GM18870 (cell line): ENCODE measurements around the gene LMF1.
"Not testable (repeated sequence)": the region's sequence is repeated elsewhere in the genome, so short reads cannot be mapped to it uniquely, and the experiment has no call there.

Source experiments
- ATAC-seq: cut with Tn5 transposase; IDR thresholded peaks from one replicate; pipeline ENCODE4 v1.9.1; 2021; ENCODE audit warnings: moderate library complexity; ENCODE audit not compliant: unreplicated experiment

The LMF1 gene

DNA sequence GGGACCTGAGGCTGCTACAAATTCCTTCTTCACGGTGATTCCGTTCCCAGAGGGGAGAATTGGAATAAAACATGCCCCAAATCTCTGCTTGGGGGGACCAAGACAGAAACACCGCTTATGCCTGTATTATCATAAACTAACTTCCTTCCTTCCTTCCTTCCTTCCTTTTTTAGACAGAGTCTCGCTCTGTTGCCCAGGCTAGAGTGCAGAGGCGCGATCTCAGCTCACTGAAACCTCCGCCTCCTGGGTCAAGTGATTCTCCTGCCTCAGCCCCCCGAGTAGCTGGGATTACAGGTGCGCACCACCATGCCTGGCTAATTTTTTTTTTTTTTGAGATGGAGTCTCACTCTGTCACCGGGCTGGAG, 150.8 kb downstream of the LMF1 start:
- ATAC-seq = not testable (repeated sequence)

DNA sequence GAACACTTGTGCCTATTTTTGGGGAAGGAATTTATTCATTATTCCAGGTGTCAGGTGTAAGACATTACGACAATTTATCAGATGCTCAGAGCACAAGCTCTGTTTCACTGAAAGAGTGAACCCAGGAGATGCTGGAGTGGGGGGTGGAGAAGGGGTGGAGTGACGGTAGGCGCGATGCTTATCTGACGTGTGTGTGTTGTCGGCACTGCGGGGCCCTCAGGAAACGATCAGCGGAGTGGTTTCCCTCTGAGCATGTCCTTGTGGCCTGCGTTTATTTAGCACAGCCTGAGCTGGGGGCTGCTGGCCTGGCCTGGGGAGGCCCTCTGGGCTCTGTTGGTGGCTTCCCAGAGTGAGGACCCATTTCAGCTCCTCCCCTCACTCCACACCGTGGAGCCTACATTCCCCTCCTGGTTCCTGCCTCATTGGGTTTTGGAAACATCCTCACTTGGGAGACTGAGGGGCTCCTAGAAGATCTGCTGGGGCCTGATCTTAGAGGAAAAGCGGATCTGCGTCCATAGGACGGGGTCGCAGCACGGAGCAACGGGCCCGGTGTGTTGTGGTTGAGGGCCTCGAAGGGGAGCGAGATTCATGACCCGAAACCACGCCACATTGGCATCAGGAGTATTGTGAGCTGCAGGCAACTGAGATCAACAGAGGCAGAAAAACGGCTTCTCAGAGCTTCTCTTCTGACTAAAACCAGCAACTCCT, 151.3 kb downstream of the LMF1 start:
- ATAC-seq = no peak

DNA sequence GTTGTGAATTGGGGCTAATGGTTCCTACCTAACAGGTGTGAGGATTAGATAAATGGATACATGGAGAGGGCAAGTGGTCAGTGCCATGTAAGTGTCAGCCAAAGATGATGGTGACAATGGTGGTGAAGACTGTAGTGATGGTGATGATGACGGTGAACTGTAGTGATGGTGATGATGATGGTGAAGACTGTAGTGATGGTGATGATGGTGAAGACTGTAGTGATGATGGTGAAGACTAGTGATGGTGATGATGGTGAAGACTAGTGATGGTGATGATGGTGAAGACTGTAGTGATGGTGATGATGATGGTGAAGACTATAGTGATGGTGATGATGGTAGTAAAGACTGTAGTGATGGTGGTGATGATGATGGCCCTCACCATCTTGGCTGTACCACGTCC, 152.2 kb downstream of the LMF1 start:
- ATAC-seq = no peak

DNA sequence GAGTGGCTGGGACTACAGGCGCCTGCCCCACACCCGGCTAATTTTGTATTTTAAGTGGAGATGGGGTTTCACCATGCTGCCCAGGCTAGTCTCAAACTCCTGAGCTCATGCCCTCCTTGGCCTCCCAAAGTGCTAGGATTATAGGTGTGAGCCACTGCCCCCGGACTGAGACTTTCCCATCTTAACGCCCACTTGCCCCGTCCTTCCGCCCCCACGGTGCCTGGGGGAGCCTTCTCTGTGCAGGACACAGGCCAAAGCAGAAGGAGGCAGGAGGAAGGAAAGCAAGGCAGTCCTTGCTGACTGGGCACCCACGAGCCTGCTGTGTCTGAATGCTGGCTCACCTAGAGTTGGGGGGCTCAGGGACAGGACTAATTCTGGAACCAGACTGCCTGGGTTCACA, 152.7 kb downstream of the LMF1 start:
- ATAC-seq = no peak

DNA sequence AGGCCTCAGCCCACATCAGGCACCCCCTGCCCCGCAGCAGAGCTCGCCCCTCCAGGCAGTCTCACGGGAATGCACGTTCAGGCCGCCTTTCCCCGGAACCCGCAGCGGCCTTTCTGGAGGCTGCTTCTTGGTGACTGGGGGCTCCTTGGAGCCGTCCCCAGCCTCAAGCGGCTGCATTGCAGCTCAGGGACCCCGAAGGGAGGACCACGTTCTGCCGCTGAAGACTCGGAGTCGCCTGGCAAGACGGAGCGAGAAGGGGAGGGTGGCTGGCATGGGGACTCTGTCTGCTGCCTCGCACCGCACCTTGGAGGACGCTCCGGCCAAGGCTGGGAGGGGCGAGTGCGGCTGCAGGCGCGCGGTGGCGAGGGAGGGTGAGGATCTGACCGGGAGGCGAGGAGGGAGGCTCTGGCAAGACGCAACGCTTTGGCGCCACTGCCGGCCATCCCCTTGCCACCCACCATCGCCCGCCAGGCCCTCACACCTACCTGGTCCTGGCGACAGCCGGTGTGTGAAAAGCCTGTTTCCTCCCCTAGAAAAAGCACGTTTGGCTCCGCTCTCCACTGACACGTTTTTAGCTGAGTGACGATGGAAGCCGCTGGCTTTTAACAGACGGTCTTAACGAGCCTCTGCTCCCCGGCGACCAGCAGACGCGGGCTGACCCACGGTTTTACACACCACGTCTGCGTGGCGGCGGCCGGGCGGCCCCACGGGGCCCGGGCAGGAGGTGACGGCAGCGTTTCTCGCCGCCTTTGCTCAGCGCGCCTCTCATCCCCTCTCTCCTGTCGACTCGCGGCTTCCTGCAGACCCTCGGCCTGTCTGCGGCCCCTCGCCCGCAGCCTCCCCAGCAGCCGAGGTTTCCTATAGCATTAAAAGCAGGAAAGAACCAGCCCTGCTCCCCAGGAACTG, 153.5 kb downstream of the LMF1 start:
- ATAC-seq = no peak

DNA sequence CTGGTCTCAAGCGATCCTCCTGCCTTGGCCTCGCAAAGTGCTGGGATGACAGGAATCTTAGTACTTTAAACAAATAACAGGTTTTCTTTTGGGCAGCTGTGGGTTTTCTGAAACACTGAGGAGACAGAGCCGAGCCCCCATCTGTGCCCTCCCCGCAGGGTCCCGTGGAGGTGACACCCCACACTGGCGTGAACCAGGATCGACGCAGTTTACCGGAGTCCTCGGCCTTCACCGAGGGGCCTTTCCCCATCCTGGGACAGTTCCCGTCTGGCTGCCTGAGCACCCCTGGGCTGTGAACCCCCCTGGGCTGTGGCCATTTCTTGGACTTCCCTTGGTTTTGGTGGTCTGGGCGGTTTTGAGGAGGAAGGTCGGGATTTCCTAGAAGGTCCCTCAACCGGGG, 154.9 kb downstream of the LMF1 start:
- no peak for ATAC-seq

DNA sequence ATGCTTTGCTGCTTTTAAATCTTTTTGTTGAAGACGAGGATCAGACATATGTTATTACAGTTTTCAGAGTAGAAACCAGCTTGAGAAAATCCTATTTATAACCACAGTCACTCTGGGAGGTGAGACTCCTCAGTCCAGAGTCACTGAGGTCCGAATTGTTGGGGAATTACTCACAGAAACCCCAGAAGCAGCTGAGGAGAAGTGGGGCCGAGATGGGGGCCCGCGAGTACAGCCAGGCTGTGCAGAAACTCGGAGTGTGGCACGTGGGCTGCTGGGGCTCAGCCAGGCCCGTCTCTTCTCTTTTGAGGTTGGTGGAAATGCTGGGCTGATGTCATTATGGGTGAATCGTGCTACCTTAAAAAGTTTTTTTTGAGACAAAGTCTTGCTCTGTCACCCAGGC, 155.8 kb downstream of the LMF1 start:
- no peak for ATAC-seq

DNA sequence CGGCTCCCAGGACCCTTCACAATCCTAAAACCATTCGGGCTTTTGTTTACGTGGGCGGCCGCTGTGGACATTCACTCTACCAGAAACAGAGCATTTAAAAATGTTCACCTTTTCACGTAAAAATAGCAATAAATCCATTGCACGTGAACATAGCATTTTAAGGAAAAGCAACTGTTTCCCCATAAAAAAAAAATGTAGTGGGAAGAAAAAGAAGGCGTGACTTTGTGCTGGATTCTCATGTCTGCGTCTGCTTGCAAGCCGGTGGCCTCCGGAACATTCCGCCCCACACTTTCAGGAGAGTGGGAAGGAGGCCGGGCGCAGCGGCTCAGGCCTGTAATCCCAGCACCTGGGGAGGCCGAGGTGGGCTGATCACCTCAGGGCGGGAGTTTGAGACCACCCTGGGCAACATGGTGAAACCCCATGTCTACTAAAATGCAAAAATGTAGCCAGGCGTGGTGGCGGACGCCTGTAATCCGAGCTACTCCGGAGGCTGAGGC, 156.8 kb downstream of the LMF1 start:
- ATAC-seq = no peak

DNA sequence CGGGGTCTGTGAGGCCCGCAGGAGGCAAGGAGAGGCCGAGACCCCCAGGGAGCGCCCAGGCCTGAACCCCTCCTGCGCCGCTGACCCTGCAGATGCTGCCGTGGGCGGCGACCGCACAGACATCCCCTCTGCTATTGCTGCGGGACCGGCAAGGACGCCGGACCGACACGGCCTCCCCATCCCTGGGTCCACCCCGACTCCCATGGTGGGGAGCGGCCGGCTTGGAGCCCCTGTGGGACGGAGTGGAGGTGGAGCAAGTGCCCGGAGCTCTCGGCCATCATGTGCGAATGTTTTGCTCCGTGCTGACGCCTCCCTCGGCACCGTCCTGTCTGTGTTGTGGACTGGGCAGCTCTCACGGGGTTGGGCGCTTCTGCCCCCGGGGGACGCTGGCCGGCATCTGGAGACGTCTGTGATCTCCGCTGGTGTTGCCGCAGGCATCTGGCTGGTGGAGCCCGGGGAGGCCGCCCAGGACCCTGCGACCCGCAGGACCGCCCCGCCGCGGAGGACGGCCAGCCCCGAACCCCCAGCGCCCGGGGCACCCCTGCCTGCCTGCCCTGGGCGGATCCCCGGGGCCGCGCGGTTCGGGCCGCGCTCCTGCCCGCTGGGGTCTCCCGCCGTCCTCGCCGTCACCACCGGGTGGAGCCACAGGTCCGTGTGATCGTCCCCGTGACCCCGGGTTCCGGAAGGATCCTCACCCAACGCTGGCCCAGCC, 157.4 kb downstream of the LMF1 start:
- no peak for ATAC-seq

DNA sequence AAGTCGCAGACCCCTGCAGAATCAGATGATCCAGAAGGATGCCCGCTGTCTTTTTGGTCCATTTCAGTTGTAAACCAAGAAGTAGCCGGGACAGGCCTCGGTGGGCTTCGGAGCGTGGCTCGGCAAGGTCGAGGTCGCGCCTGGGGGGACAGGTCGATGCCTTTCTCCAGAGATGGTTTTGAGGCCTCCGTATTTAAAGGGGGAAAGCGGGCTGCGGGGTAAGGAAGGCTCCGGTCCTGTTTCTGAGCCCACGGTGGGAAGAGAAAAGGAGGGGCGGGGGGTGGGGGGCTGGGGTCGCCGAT, 162.7 kb downstream of the LMF1 start:
- ATAC-seq = no peak

DNA sequence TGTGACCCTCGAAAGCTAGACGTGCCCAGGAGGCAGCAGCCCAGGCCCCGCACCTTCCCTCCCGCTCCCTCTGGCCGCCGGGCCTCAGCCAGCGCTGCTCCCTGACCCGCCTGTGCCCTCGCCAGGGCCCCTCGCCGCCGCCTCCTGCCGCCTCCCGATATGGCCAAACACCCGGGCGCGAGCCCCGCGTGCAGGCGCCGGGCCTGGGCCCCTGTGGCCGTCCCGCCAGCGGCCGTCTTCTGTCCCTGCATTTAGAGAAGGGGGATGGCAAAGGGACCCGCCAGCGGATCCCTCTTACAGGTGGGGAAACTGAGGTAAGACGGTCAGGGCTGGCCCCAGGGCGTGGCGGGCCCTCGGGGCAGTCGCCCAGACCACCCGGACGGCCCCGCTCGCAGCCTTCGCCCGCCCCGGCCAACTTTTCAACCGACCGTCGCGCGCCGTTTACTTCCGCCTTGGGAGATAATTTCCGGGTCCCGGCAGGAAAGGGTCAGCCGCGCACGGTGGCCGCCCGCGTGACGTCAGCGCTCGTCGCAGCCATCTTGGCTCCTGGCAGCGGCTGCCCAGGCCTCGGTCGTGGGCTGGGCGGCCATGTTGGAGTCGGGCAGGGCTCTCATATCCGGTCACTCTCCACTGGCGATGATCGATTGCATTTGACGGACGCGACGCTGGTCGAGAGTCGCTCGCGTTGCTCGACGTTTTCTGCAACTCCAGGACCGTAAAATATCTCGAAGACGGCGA, 163.3 kb downstream of the LMF1 start:
- peak; percentile 64 for ATAC-seq

DNA sequence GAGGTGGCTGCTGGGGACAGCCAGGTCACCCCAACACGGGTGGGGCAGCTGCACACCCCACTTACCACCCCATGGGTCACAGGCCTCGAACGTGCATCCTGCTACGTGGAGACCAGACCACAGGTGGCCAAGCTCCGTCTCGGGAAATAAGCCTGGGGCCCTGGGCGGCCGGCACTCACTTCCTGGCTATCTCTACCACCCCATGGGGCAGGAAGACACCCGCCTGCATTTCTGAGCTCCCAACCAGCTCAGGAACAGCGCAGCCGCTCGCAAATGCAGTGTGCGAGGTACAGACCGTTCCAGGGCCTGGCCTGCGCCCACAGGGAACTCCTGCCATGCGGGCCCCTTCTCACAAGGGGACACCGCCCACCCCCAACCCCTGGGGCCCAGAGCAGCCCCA, 165.3 kb downstream of the LMF1 start:
- ATAC-seq = no peak

DNA sequence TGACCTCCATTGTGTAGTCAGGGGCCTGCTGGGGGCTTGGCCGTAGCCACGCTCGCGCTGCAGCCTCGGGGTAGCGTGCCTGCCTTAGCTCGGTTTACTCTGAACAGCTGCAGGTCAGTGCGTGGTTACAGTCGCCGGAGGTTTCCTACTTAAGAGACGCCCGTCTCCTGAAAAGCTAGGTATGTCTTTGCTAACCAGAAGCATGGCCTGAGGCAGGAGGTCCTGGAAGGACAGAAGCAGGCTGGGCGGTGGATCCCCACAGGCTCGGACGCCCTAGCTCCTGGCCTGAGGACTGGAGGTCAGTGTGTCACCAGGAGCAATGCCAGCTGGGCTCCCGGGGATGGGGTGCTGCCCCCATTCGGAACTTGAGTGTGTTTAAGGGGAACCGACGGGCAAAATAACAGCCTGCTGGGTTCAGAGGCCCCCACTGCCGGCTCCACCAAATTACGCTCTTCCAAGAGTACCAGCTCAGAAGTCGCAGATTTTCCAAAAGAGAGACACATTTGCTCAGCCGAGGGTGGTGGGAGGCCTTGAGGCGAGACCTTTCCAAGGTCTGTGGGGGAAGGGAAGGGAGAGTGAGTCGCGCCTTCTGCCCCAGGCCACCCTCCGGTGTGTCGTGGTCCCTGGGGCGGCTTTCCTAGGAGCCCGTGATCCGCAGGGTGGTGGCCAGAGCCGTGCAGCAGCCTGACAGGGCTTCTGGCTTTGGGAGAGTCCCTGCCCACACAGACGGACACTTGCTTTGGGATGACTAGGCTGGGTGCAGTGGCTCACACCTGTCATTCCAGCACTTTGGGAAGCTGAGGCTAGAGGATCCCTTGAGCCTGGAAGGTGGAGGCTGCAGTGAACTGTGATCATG, 166.4 kb downstream of the LMF1 start:
- no peak for ATAC-seq

DNA sequence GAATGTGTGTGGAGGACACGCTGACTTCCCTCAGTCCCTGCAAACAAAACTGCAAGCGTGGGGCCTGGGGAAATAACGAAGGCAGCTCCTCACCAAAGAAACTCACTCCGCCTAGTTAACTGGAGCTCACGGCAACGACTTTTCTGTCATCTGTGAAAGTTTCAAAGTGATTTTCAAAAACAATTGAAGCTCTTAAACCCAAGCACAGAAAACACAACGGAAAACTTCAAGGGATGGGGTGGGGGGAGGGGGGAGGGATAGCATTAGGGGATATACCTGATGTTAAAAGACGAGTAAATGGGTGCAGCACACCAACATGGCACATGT, 167.1 kb downstream of the LMF1 start:
- no peak for ATAC-seq
